K562 (cell line): ENCODE measurements around the gene PCSK6. TPM values are rescaled to one million over a fixed set of nuclear protein-coding genes. Genes with fewer than 3 reads are reported as not detected.

Experiments
- ATAC-seq: fragments of 200-7000 bp; cut with Tn5 transposase; 3 replicates; pipeline ENCODE4 v1.9.1; 2020; ENCODE audit warnings: moderate library complexity
- BruUV-seq: library from RNA; stranded (reverse); fragments of 400-500 nt; replicated peaks from 2 replicates; lab custom pipeline; 2021; lab: Mats Ljungman, UMichigan
- CTCF ChIA-PET: fragments of 300-600 bp; formaldehyde crosslinking; extraction: SDS; loops from one replicate; lab custom pipeline; 2021; ENCODE audit warnings: low intra/inter-chr PET ratio; lab: Yijun Ruan, JAX
- POLR2A ChIA-PET: fragments of 300-600, 350-650 bp; sonication (Branson Sonifier 250); formaldehyde crosslinking; extraction: SDS; loops from one replicate; lab custom pipeline; 2021; ENCODE audit warnings: antibody characterized with exemption, inconsistent platforms; lab: Yijun Ruan, JAX
- DNase-seq, 4 experiments: peaks; one replicate each; pipeline versions ENCODE4 v3.0.0 to v3.0.0-alpha.2; 2011 to 2018; ENCODE audit warnings: low spot score in 3 of 4, mixed read lengths in 3 of 4; ENCODE audit errors: extremely low read depth in 1 of 4
- FAIRE-seq: peaks from 2 replicates; lab custom pipeline; 2011; peaks lifted over from hg19 to GRCh38; lab: Jason Lieb, UNC
- H2AFZ ChIP-seq: 2 replicates; pipeline ENCODE4 v1.6.0; 2011; ENCODE audit warnings: low read depth, low read length, control low read depth, inconsistent platforms
- H3K27ac ChIP-seq: fragments of 200-600 bp; 3 replicates; pipeline ENCODE4 v1.8.0; 2011; ENCODE audit warnings: low read depth, mild to moderate bottlenecking, control low read depth, inconsistent platforms, low read length, moderate library complexity, mixed read lengths; ENCODE audit errors: extremely low read depth
- H3K27me3 ChIP-seq, 2 experiments: fragments of 300-600 bp in 1 of 2; 2 replicates in 1 of 2; 3 replicates in 1 of 2; pipeline versions ENCODE4 v1.6.0 to v1.8.0; 2011; ENCODE audit warnings: inconsistent platforms in 2 of 2, low read length in 2 of 2, mild to moderate bottlenecking in 1 of 2, mixed read lengths in 1 of 2, moderate library complexity in 1 of 2; ENCODE audit not compliant: control insufficient read depth in 2 of 2, insufficient read depth in 2 of 2
- H3K36me3 ChIP-seq: fragments of 300-600 bp; 3 replicates; pipeline ENCODE4 v1.8.0; 2011; ENCODE audit warnings: mild to moderate bottlenecking, low read length, inconsistent platforms; ENCODE audit not compliant: control insufficient read depth, insufficient read depth
- H3K4me1 ChIP-seq, 2 experiments: fragments of 200-600 bp in 1 of 2; replicated peaks in 1 of 2; 2 replicates in 1 of 2; 3 replicates in 1 of 2; pipeline versions ENCODE4 v1.5.1 to v1.8.0; 2011; ENCODE audit warnings: inconsistent platforms in 2 of 2, low read length in 2 of 2, mild to moderate bottlenecking in 1 of 2, mixed read lengths in 1 of 2, moderate library complexity in 1 of 2; ENCODE audit not compliant: control insufficient read depth in 2 of 2, insufficient read depth in 2 of 2
- H3K4me2 ChIP-seq: 2 replicates; pipeline ENCODE4 v1.6.1; 2011; ENCODE audit warnings: low read length, control low read depth, inconsistent platforms, mixed read lengths; ENCODE audit not compliant: insufficient read depth
- H3K4me3 ChIP-seq: fragments of 200-600 bp; sonication (generic), shearing (Covaris generic); 2 replicates; pipeline ENCODE4 v1.5.1; 2016; ENCODE audit warnings: control low read depth, inconsistent platforms
- H3K79me2 ChIP-seq: fragments of 200-600 bp; 3 replicates; pipeline ENCODE4 v1.8.0; 2011; ENCODE audit warnings: low read length, inconsistent platforms; ENCODE audit not compliant: control insufficient read depth, insufficient read depth
- H3K9ac ChIP-seq, 2 experiments: 2 replicates each; pipeline versions ENCODE4 v1.6.0 to v1.6.1; 2011; ENCODE audit warnings: low read depth in 2 of 2, low read length in 2 of 2, control low read depth in 1 of 2, inconsistent platforms in 1 of 2, mild to moderate bottlenecking in 1 of 2, mixed read lengths in 1 of 2; ENCODE audit not compliant: insufficient read depth in 1 of 2
- H3K9me1 ChIP-seq: one replicate; pipeline ENCODE4 v1.6.0; 2011; ENCODE audit warnings: inconsistent platforms, mild to moderate bottlenecking, low read length, moderate library complexity; ENCODE audit not compliant: control insufficient read depth, insufficient read depth
- H3K9me3 ChIP-seq: replicated peaks from 2 replicates; pipeline ENCODE4 v1.5.1; 2011; ENCODE audit warnings: low read depth, low read length, inconsistent platforms; ENCODE audit not compliant: control insufficient read depth, insufficient read depth
- H4K20me1 ChIP-seq: replicated peaks from 2 replicates; pipeline ENCODE4 v1.6.1; 2011; ENCODE audit warnings: low read length, inconsistent platforms, mixed read lengths; ENCODE audit not compliant: control insufficient read depth, insufficient read depth
- MCM5 ChIP-seq: fragments of 450-650 bp; IDR thresholded peaks from 2 replicates; pipeline ENCODE4 v1.6.1; 2016; ENCODE audit warnings: low read depth
- RBM14 ChIP-seq: fragments of 200-400 bp; formaldehyde crosslinking; IDR thresholded peaks from 2 replicates; pipeline ENCODE4 v1.6.1; 2018; ENCODE audit warnings: low read depth, mild to moderate bottlenecking, low read length, moderate library complexity, borderline replicate concordance; ENCODE audit not compliant: insufficient read depth
- SMAD4 ChIP-seq: fragments of 250-450 bp; sonication (Bioruptor Pico); conservative IDR thresholded peaks from 2 replicates; pipeline ENCODE4 v1.8.0; 2021; ENCODE audit warnings: inconsistent platforms, mild to moderate bottlenecking, moderate library complexity
- ZBTB40 ChIP-seq, 2 experiments: fragments of 450-650 bp in 1 of 2; sonication (generic) in 1 of 2; formaldehyde crosslinking in 1 of 2; IDR thresholded peaks; 2 replicates each; pipeline versions ENCODE4 v1.7.1 to v1.9.0; 2016 to 2022; ENCODE audit warnings: inconsistent platforms in 1 of 2, mild to moderate bottlenecking in 1 of 2, missing genetic modification reagents in 1 of 2
- WGBS: fragments of 100-300 bp; shearing (Covaris generic); methylation state at CpG from one replicate; pipeline ENCODE4 v1.1.6; 2016; ENCODE audit warnings: low coverage, mixed read lengths; ENCODE audit not compliant: insufficient coverage; ENCODE audit errors: missing lambda C conversion rate; 5-methylcytosine and 5-hydroxymethylcytosine counted together
- in situ Hi-C: fragments of 300-500 bp; cut with MboI; formaldehyde crosslinking; loops from 4 replicates; pipeline ENCODE4 v1.15.0; 2018; ENCODE audit warnings: inconsistent platforms, mixed read lengths
- intact Hi-C: fragments of 100-400 bp; cut with micrococcal nuclease; formaldehyde crosslinking; loops from 2 replicates; pipeline ENCODE4 v1.14.2; 2022
- polyA plus RNA-seq, 8 experiments: library from polyadenylated mRNA; depleted of rRNA in 4 of 8; stranded (reverse) in 5 of 8; unstranded in 3 of 8; fragments of >200 nt; fragmentation: Nextera tagmentation in 2 of 8; fragmentation: Illumina TruSeq in 1 of 8; extraction: Ambion mirVana in 2 of 8; extraction: Trizol in 1 of 8; gene quantifications; 2 replicates each; pipeline versions ENCODE4 v1.2.1 to v1.2.3, GENCODE V29; 2011 to 2014; ENCODE audit warnings: inconsistent platforms in 1 of 8, missing spikeins in 1 of 8
- total RNA-seq, 7 experiments: library from RNA; depleted of rRNA in 6 of 7; stranded (reverse); fragments of >200 nt in 6 of 7; fragmentation: Illumina TruSeq in 2 of 7; extraction: Trizol in 2 of 7; gene quantifications; 2 replicates each; pipeline versions ENCODE4 v1.2.1 to v1.2.3, GENCODE V29; 2011 to 2021; ENCODE audit warnings: low replicate concordance in 1 of 7
- TF ChIP-seq, protein P1 (sequence below): sonication (generic); formaldehyde crosslinking; IDR thresholded peaks from 2 replicates; pipeline ENCODE4 v1.8.1; 2023; ENCODE audit warnings: missing genetic modification reagents, mild to moderate bottlenecking, borderline replicate concordance

Gene PCSK6
- total and polyA plus RNA-seq, 9 of the 15 experiments (the other 6 are each of a cell fraction or from before 2014, with no cell fraction given), result 2.2 to 32.6 (median 14.5) TPM

DNA sequence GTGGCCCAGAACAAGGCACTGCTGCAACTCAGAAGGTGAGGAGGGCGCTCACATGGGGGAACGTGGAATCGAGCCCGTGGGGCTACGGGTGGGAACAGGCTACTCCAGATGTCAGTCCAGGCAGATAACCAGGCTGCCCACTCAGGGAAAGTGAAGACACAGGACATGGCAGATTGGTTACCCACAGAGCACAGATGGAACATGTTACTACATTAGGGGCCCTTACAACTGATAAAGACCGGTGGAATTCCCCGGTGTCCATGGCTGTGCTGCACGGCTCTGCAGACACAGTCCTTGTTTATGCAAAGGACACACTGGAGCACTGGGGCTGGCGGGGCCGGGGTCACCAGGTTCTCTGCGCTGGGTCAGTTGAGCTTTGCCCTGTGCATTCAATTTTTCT, 36.9 kb downstream of the PCSK6 start (continued):
- TF ChIP-seq, protein P1, sequence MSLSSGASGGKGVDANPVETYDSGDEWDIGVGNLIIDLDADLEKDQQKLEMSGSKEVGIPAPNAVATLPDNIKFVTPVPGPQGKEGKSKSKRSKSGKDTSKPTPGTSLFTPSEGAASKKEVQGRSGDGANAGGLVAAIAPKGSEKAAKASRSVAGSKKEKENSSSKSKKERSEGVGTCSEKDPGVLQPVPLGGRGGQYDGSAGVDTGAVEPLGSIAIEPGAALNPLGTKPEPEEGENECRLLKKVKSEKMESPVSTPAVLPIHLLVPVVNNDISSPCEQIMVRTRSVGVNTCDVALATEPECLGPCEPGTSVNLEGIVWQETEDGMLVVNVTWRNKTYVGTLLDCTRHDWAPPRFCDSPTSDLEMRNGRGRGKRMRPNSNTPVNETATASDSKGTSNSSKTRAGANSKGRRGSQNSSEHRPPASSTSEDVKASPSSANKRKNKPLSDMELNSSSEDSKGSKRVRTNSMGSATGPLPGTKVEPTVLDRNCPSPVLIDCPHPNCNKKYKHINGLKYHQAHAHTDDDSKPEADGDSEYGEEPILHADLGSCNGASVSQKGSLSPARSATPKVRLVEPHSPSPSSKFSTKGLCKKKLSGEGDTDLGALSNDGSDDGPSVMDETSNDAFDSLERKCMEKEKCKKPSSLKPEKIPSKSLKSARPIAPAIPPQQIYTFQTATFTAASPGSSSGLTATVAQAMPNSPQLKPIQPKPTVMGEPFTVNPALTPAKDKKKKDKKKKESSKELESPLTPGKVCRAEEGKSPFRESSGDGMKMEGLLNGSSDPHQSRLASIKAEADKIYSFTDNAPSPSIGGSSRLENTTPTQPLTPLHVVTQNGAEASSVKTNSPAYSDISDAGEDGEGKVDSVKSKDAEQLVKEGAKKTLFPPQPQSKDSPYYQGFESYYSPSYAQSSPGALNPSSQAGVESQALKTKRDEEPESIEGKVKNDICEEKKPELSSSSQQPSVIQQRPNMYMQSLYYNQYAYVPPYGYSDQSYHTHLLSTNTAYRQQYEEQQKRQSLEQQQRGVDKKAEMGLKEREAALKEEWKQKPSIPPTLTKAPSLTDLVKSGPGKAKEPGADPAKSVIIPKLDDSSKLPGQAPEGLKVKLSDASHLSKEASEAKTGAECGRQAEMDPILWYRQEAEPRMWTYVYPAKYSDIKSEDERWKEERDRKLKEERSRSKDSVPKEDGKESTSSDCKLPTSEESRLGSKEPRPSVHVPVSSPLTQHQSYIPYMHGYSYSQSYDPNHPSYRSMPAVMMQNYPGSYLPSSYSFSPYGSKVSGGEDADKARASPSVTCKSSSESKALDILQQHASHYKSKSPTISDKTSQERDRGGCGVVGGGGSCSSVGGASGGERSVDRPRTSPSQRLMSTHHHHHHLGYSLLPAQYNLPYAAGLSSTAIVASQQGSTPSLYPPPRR (CRISPR knock-in tag), result no peak
- TF ChIP-seq SMAD4 (CRISPR knock-in tag) (peak; percentile 29; the same call in 1 of the 2 replicates), MCM5 (no peak)

DNA sequence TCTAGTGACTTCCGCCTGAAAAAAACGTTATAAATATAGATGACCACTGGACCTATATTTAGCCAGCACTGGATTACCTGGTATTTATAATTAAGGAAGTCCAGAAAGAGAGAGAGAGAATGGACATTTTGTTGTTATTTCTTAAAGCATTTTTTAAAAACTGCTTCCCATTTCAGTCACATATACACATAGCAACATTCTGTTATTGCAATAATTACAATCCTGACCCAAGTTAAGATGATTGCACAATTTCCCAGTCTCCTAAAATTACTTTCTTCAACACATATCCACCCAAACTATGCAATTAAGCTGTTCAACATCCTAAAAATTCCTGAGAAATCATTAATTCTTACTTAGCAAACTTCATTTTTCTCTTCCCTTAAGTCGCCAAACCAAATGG, 37.7 kb downstream of the PCSK6 start:
- Histone ChIP-seq H3K27me3 (no peaks in the 10 kb centered on the region), H3K27ac (peak overlapping the region; percentile 77), H3K79me2 (peaks cover 46% of the 10 kb centered on the region), H3K4me1 (peaks cover 51 to 57% of the 10 kb centered on the region in 2 experiments), H3K4me3 (no peak overlapping the region), H4K20me1 (no peaks in the 10 kb centered on the region), H3K4me2 (peak overlapping the region; percentile 74), H3K36me3 (peaks cover 4% of the 10 kb centered on the region; the same call in 1 of the 3 replicates), H2AFZ (peak overlapping the region; percentile 41; the same call in 1 of the 2 replicates), H3K9me1 (no peaks in the 10 kb centered on the region), H3K9ac (peak overlapping the region in 1 of 2 experiments; percentile 59; a peak in 2 of 4 replicates), H3K9me3 (no peaks in the 10 kb centered on the region)
- ChIA-PET POLR2A (interaction anchor here (0.7 to 2.0 kb wide), 3 partner anchors 12 to 51 kb away, joined by 4 to 5 read pairs (median 4); no protein-coding TSS in a partner anchor), CTCF (no interaction called here)
- BruUV-seq, result no TSS peak
- 43% methylated on average over 3 of the region's 3 CpGs for WGBS
- intact Hi-C loops (no loop called here), in situ Hi-C loops (no loop called here)
- FAIRE-seq (no peak), ATAC-seq (no peak), DNase-seq (no peak)
- TF ChIP-seq RBM14, result no peak
- 0 out of 2 replicates have a peak, but pooled peaks have one; percentile 6 for TF ChIP-seq ZBTB40 (IDR thresholded peaks at IDR 0.05)
- no peak for TF ChIP-seq ZBTB40 (CRISPR knock-in tag; IDR thresholded peaks at IDR 0.05)
